Measurements from ENCODE around the gene BRI3. TPM values are rescaled to one million over a fixed set of nuclear protein-coding genes. Genes with fewer than 3 reads are reported as not detected.

BRI3 gene
- total and polyA plus RNA-seq, 2 of the 13 experiments (the other 11 are each of a cell fraction or from before 2014, with no cell fraction given): 54.0 to 103 TPM

- no peak for TF ChIP-seq ZNF318 (CRISPR knock-in tag; IDR thresholded peaks at IDR 0.05)
- no peak for TF ChIP-seq ASH2L (IDR thresholded peaks at IDR 0.05; ENCODE audit: insufficient read length, low read depth, low read length)
- no peak for TF ChIP-seq GTF2F1 (IDR thresholded peaks at IDR 0.05; ENCODE audit: low read length)
- TF ChIP-seq ZGPAT (CRISPR knock-in tag; IDR thresholded peaks at IDR 0.05): no peak
- TF ChIP-seq GABPB1 (CRISPR knock-in tag; IDR thresholded peaks at IDR 0.05): peak; percentile 54; the same call in 1 of the 2 replicates
- no peak for TF ChIP-seq ZNF841 (CRISPR knock-in tag; IDR thresholded peaks at IDR 0.05; ENCODE audit: borderline replicate concordance)
These were observed 30.7 kb upstream of the BRI3 start (continued) for GRCh38 chr7:98250789-98251188.
